Ishikawa (cell line): ENCODE measurements around the gene PCAT6.

Experiments used
- CEBPB ChIP-seq: IDR thresholded peaks from 2 replicates; pipeline ENCODE4 v1.6.1; 2012
- CREB1 ChIP-seq: IDR thresholded peaks from 2 replicates; pipeline ENCODE4 v1.6.1; 2012; ENCODE audit warnings: low read depth
- EGR1 ChIP-seq: IDR thresholded peaks from 2 replicates; pipeline ENCODE4 v1.6.1; 2012
- EP300 ChIP-seq: IDR thresholded peaks from 2 replicates; pipeline ENCODE4 v1.6.1; 2012; ENCODE audit warnings: borderline replicate concordance
- FOXM1 ChIP-seq: IDR thresholded peaks from 2 replicates; pipeline ENCODE4 v1.6.1; 2012; ENCODE audit warnings: low read depth, borderline replicate concordance
- NFIC ChIP-seq: IDR thresholded peaks from 2 replicates; pipeline ENCODE4 v1.6.1; 2012
- RAD21 ChIP-seq: IDR thresholded peaks from 2 replicates; pipeline ENCODE4 v1.6.1; 2012; ENCODE audit warnings: low read depth
- TAF1 ChIP-seq: IDR thresholded peaks from 2 replicates; pipeline ENCODE4 v1.6.1; 2012; ENCODE audit warnings: low read depth, mild to moderate bottlenecking
- TCF12 ChIP-seq: IDR thresholded peaks from 2 replicates; pipeline ENCODE4 v1.6.1; 2012; ENCODE audit warnings: low read depth
- TEAD4 ChIP-seq: IDR thresholded peaks from 2 replicates; pipeline ENCODE4 v1.6.1; 2012
- YY1 ChIP-seq: IDR thresholded peaks from 2 replicates; pipeline ENCODE4 v1.6.1; 2012; ENCODE audit warnings: low read depth
- ZBTB7A ChIP-seq: IDR thresholded peaks from 2 replicates; pipeline ENCODE4 v1.6.1; 2012; ENCODE audit warnings: low read depth
- TF ChIP-seq, protein P1 (sequence below): IDR thresholded peaks from 2 replicates; pipeline ENCODE4 v1.6.1; 2012
- TF ChIP-seq, protein P2 (sequence below): IDR thresholded peaks from 2 replicates; pipeline ENCODE4 v1.6.1; 2012
- TF ChIP-seq, protein P3 (sequence below): IDR thresholded peaks from 2 replicates; pipeline ENCODE4 v1.6.1; 2012; ENCODE audit warnings: low read depth, mild to moderate bottlenecking

The PCAT6 gene

DNA sequence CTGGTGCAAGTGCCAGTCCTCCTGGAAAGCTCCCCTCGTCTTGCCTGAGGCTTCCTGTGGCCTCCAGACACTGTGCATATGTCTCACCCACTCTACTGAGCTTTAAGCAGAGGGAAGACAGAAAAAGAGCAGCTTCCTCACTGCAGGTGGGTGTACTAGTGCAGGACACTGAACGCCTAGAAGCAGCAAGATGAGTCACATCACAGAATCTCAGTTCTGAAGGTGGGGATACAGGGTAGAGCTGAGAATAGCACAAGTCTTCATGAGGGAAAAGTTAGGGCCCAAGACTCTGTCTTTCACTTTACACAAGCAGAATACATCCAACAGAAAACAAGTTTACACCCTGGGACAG, 37.4 kb downstream of the PCAT6 start:
- TF ChIP-seq NFIC (no peak), CEBPB (no peak), ZBTB7A (no peak), EP300 (no peak), TAF1 (no peak), YY1 (no peak), FOXM1 (no peak), TEAD4 (no peak), RAD21 (no peak), TCF12 (no peak)
- TF ChIP-seq, protein P1, sequence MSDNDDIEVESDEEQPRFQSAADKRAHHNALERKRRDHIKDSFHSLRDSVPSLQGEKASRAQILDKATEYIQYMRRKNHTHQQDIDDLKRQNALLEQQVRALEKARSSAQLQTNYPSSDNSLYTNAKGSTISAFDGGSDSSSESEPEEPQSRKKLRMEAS: no peak
- TF ChIP-seq, protein P2, sequence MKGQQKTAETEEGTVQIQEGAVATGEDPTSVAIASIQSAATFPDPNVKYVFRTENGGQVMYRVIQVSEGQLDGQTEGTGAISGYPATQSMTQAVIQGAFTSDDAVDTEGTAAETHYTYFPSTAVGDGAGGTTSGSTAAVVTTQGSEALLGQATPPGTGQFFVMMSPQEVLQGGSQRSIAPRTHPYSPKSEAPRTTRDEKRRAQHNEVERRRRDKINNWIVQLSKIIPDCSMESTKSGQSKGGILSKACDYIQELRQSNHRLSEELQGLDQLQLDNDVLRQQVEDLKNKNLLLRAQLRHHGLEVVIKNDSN: no peak

DNA sequence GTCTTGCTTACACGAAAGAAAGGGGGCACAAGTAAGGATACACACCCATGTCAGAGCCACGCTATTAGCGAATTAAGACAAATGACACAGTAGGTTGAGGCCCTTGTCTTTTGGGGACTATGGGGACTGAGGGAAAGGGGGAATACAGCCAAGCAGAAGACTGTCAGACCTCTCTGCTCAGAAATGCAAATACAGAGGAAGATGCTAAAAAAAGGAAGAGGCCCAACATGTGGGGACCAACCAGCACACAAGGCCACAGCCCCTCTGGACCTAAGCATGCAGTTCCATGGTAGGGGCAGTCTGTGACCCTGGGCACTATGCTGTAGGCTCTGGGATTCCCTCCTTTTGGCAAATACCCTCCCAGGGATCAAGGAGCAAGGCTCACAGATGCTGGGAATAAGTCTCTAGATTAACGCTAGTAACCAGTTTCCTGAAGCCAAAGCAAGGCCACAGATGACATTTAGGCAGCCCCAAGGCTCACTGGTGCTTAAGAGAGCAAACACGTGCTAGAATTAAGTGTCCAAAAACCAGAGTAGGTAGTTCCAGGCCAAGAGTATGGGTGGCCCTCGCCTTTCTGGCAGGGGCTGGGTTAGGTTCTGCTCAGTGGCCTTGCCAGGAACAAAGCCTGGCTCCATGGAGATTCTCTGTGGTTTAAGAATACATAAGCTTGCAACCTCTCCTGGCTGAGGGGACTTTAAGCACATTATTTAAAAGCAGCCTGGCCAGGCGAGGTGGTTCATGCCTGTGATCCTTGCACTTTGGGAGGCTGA, 40.0 kb downstream of the PCAT6 start:
- TF ChIP-seq TAF1 (no peak), ZBTB7A (no peak), YY1 (no peak)

DNA sequence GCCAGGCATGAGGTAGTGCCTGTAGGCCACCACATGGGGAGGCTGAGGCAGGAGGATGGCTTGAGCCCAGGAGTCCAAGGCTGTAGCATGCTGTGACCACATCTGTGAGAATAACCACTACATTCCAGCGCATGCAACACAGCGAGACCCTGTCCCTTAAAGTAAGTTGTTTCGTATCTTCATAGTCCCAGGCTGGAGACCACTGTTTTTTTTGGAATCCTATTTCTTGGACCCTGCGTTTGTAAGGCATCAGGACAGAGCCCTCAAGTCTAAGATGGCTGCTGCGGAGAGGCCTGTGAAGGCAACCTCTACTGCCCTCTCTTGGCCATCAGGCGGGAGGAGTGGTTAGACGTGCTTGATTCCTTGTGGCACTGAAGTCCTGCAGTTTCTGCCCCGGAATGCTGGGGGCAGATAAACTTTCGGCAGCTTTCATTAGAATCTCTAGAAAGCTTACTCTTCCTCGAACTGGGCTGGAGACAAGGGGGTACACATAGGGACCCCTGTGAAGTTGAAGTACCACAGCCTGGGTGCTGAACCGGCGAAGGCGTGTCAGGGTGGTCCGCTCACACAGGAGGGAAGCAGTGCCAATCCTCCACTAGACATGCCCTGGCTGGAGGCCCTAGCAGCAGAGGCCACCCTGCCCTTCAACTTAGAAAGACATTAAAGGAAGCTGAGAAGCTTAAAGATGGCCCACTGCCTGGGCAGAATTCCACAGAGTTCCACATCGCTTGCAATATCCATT, 41.6 kb downstream of the PCAT6 start:
- TF ChIP-seq YY1 (peak; percentile 88), RAD21 (peak; percentile 75), CEBPB (no peak)

DNA sequence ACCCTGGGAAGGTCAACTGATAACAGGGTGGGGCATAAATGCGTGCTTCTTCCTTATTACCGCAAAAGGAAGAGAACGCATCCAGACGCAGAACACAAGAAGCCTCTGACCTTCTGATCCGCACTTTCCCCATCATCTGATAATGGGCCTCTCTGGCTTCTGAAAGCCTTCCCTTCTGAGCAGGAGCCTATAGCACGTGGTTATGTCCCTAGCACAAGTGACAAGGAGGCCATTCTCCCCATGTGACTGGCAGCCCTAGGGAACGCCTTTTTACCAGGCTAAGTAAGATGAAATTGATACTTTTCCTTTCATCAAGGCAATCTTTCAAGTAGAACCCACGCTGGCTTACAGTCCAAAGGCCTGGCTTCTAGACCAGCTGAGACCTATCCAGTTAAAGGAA, 44.0 kb downstream of the PCAT6 start:
- TF ChIP-seq NFIC (no peak), EGR1 (no peak), YY1 (no peak), TEAD4 (no peak)

DNA sequence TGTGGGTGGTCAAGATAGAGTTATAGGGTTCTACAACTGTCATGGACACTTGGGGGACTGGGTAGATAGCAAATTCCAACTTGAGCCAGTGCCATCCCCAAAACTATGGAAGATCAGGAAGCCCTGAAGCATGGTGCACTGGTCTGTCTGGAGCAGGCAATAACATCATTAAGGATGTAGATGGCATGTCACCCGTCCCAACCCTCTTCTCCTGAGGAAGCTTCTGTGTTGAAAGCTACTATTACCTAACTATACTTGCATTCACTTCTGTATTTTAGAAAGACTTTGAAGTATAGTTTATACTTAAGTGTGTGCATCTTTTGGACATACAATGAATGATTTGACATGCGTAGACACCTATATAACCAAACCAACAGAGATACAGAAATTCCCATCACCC, 45.3 kb downstream of the PCAT6 start:
- no peak for TF ChIP-seq FOXM1
- TF ChIP-seq NFIC: no peak

DNA sequence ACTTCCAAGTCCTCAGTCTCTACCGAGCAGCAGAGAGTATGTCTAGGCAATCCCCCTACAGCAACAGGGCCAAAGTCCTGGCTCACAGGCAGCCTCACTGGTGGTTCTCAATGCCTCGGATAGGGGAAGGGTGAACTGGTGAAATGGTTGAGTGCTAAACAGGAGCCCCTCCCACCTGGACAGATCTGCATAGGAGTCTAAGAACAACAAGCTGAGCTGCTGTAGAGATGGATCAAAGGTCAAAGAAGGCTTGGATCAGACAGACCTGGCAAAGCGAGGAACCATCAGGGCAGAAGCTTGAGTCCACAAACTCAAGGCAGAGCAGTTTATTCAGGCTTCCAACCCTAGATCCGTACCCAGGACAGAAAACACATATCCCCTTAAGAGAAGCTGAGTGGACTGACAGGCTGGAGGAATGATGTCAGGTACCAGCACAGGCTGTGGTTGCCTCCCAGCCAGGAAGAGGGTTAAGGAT, 46.4 kb downstream of the PCAT6 start:
- no peak for TF ChIP-seq TCF12
- no peak for TF ChIP-seq RAD21
- no peak for TF ChIP-seq FOXM1
- TF ChIP-seq, protein P1: no peak
- TF ChIP-seq ZBTB7A: no peak
- no peak for TF ChIP-seq EP300
- TF ChIP-seq NFIC: no peak
- no peak for TF ChIP-seq CREB1
- TF ChIP-seq, protein P3, sequence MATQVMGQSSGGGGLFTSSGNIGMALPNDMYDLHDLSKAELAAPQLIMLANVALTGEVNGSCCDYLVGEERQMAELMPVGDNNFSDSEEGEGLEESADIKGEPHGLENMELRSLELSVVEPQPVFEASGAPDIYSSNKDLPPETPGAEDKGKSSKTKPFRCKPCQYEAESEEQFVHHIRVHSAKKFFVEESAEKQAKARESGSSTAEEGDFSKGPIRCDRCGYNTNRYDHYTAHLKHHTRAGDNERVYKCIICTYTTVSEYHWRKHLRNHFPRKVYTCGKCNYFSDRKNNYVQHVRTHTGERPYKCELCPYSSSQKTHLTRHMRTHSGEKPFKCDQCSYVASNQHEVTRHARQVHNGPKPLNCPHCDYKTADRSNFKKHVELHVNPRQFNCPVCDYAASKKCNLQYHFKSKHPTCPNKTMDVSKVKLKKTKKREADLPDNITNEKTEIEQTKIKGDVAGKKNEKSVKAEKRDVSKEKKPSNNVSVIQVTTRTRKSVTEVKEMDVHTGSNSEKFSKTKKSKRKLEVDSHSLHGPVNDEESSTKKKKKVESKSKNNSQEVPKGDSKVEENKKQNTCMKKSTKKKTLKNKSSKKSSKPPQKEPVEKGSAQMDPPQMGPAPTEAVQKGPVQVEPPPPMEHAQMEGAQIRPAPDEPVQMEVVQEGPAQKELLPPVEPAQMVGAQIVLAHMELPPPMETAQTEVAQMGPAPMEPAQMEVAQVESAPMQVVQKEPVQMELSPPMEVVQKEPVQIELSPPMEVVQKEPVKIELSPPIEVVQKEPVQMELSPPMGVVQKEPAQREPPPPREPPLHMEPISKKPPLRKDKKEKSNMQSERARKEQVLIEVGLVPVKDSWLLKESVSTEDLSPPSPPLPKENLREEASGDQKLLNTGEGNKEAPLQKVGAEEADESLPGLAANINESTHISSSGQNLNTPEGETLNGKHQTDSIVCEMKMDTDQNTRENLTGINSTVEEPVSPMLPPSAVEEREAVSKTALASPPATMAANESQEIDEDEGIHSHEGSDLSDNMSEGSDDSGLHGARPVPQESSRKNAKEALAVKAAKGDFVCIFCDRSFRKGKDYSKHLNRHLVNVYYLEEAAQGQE: no peak
- no peak for TF ChIP-seq TAF1
- TF ChIP-seq, protein P2: no peak
- no peak for TF ChIP-seq YY1
- TF ChIP-seq CEBPB: no peak
- TF ChIP-seq EGR1: no peak
- TF ChIP-seq TEAD4: no peak

DNA sequence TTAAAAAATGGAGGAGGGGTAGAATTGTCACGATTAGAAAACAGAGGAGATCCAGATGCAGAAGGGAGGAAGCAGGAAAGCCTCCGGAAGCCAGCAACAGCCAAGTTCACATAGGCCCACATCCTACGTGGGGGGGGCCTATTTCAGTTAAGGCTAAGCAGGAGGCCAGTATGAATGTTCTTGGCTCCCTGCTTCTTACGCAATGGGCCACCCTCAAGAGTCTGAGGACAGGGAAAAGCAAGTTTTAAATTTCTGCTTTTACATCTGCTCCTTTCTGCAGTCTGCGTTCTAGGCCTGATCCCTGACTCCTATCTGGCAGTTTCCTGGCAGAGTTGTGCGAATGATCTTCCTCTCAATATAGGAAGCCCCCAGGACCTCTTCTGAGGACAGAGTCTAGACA, 47.6 kb downstream of the PCAT6 start:
- TF ChIP-seq ZBTB7A (no peak), CEBPB (peak; percentile 27; the same call in 1 of the 2 replicates)

DNA sequence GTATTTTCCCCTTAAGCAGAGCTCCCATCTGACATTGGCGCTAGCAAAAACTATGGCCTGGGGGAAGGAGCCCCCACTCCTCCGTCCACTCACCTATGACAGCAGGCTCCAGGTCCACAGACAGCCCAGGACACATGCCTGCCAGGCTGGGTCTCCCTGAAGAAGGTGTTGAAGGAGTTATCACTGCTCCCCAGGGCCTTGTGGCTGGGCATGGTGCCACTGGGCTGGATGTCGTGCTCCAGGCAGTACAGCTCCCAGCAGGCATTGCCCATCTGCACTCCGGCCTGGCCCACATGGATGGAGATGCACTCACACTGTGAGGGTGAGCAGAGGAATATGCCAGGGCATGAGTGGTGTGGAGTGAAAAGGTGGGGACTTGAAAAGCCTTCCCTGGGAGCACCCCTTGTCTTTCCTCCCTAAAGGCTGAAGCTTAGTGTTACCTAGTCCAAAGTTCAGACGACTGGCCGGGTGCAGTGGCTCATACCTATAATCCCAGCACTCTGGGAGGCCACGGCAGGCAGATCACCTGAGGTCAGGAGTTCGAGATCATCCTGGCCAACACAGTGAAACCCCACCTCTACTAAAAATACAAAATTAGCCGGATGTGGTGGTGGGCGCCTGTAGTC, 48.1 kb downstream of the PCAT6 start:
- TF ChIP-seq TEAD4 (no peak), CREB1 (no peak), TAF1 (no peak), CEBPB (no peak), ZBTB7A (no peak), NFIC (no peak), EP300 (no peak)
- TF ChIP-seq, protein P2: no peak
- TF ChIP-seq, protein P3: no peak
